BLaER1 (cell line): Measurements from ENCODE around the gene GOLGA7B.

Experiments
- H3K27ac ChIP-seq: shearing (Covaris generic); formaldehyde crosslinking; 2 replicates; pipeline ENCODE4 v1.8.1; 2022
- H3K27me3 ChIP-seq: shearing (Covaris generic); formaldehyde crosslinking; 2 replicates; pipeline ENCODE4 v1.8.1; 2022
- H3K36me3 ChIP-seq: shearing (Covaris generic); formaldehyde crosslinking; 2 replicates; pipeline ENCODE4 v1.8.1; 2022
- H3K4me1 ChIP-seq: shearing (Covaris generic); formaldehyde crosslinking; 2 replicates; pipeline ENCODE4 v1.8.1; 2022
- H3K4me2 ChIP-seq: shearing (Covaris generic); formaldehyde crosslinking; 2 replicates; pipeline ENCODE4 v1.8.1; 2022
- H3K4me3 ChIP-seq: shearing (Covaris generic); formaldehyde crosslinking; 2 replicates; pipeline ENCODE4 v1.8.1; 2022
- H3K9ac ChIP-seq: shearing (Covaris generic); formaldehyde crosslinking; 2 replicates; pipeline ENCODE4 v1.8.1; 2022
- H3K9me3 ChIP-seq: shearing (Covaris generic); formaldehyde crosslinking; 2 replicates; pipeline ENCODE4 v1.8.1; 2022
- H4K20me1 ChIP-seq: shearing (Covaris generic); formaldehyde crosslinking; 2 replicates; pipeline ENCODE4 v1.8.1; 2022
- Cebpa-rat ChIP-seq: shearing (Covaris generic); IDR thresholded peaks from 2 replicates; pipeline ENCODE4 v1.8.1; 2022

The GOLGA7B gene

GRCh38 chr10:97849103-97849686 is 448 bp upstream of the GOLGA7B start:
- Histone ChIP-seq H3K36me3 (no peaks in the 10 kb centered on the region), H3K4me2 (peak overlapping the region; percentile 80), H3K4me1 (peaks cover 32% of the 10 kb centered on the region), H3K4me3 (peak overlapping the region; percentile 65), H3K27me3 (peaks cover 13% of the 10 kb centered on the region), H3K9ac (no peak overlapping the region), H3K9me3 (no peaks in the 10 kb centered on the region), H3K27ac (no peak overlapping the region), H4K20me1 (peaks cover 30% of the 10 kb centered on the region; the same call in 1 of the 2 replicates)
- no peak for TF ChIP-seq Cebpa-rat

GRCh38 chr10:97850446-97850845 is 803 bp downstream of the GOLGA7B start:
- Histone ChIP-seq H3K27ac (no peak overlapping the region), H3K9ac (no peak overlapping the region), H3K4me1 (peaks cover 32% of the 10 kb centered on the region), H3K27me3 (peaks cover 13% of the 10 kb centered on the region), H3K36me3 (no peaks in the 10 kb centered on the region), H3K4me3 (peak overlapping the region; percentile 65), H3K4me2 (peak overlapping the region; percentile 80), H3K9me3 (no peaks in the 10 kb centered on the region), H4K20me1 (peaks cover 30% of the 10 kb centered on the region; the same call in 1 of the 2 replicates)
- no peak for TF ChIP-seq Cebpa-rat

GRCh38 chr10:97851341-97852001 is 1.8 kb downstream of the GOLGA7B start:
- Histone ChIP-seq H3K36me3 (no peaks in the 10 kb centered on the region), H3K4me3 (no peak overlapping the region), H3K27ac (no peak overlapping the region), H3K4me2 (peak overlapping the region; percentile 80), H3K27me3 (peaks cover 13% of the 10 kb centered on the region), H3K9ac (no peak overlapping the region), H4K20me1 (peaks cover 30% of the 10 kb centered on the region; the same call in 1 of the 2 replicates), H3K4me1 (peaks cover 32% of the 10 kb centered on the region), H3K9me3 (no peaks in the 10 kb centered on the region)
- no peak for TF ChIP-seq Cebpa-rat

GRCh38 chr10:97852277-97852676 is 2.6 kb downstream of the GOLGA7B start:
- H3K9ac ChIP-seq: no peak overlapping the region
- no peak overlapping the region for H3K27ac ChIP-seq
- H3K4me3 ChIP-seq: no peak overlapping the region
- H3K4me2 ChIP-seq: no peak overlapping the region
- H3K36me3 ChIP-seq: no peaks in the 10 kb centered on the region
- H3K27me3 ChIP-seq: peaks cover 13% of the 10 kb centered on the region
- peaks cover 32% of the 10 kb centered on the region for H3K4me1 ChIP-seq
- no peaks in the 10 kb centered on the region for H3K9me3 ChIP-seq
- H4K20me1 ChIP-seq: peaks cover 30% of the 10 kb centered on the region; the same call in 1 of the 2 replicates
- TF ChIP-seq Cebpa-rat: no peak

- Histone ChIP-seq H3K36me3 (no peaks in the 10 kb centered on the region), H3K27me3 (peaks cover 13% of the 10 kb centered on the region), H3K4me1 (peaks cover 32% of the 10 kb centered on the region), H3K9me3 (no peaks in the 10 kb centered on the region), H4K20me1 (peaks cover 30% of the 10 kb centered on the region; the same call in 1 of the 2 replicates), H3K27ac (no peak overlapping the region), H3K4me2 (peak overlapping the region; percentile 6; the same call in 1 of the 2 replicates), H3K9ac (no peak overlapping the region), H3K4me3 (no peak overlapping the region)
- no peak for TF ChIP-seq Cebpa-rat
These were observed 3.3 kb downstream of the GOLGA7B start for GRCh38 chr10:97852840-97853405.

GRCh38 chr10:97854743-97855142 is 5.1 kb downstream of the GOLGA7B start:
- Histone ChIP-seq H3K4me2 (no peak overlapping the region), H4K20me1 (peaks cover 19% of the 10 kb centered on the region; the same call in 1 of the 2 replicates), H3K27me3 (peaks cover 13% of the 10 kb centered on the region), H3K9ac (no peak overlapping the region), H3K36me3 (no peaks in the 10 kb centered on the region), H3K4me1 (peaks cover 27% of the 10 kb centered on the region), H3K27ac (no peak overlapping the region), H3K4me3 (no peak overlapping the region), H3K9me3 (no peaks in the 10 kb centered on the region)
- no peak for TF ChIP-seq Cebpa-rat

GRCh38 chr10:97858001-97858439 is 8.4 kb downstream of the GOLGA7B start:
- no peak overlapping the region for H3K9ac ChIP-seq

GRCh38 chr10:97861097-97861750 is 11.6 kb downstream of the GOLGA7B start:
- H3K4me2 ChIP-seq: no peak overlapping the region
- no peaks in the 10 kb centered on the region for H3K4me1 ChIP-seq
- no peak overlapping the region for H3K27ac ChIP-seq

More at GRCh38 chr10:97858001-97858439, 8.4 kb downstream of the GOLGA7B start:
- H3K27ac ChIP-seq: no peak overlapping the region
- peaks cover under 1% of the 10 kb centered on the region; the same call in 1 of the 2 replicates for H3K4me1 ChIP-seq
- peaks cover 5% of the 10 kb centered on the region; the same call in 1 of the 2 replicates for H4K20me1 ChIP-seq
- no peaks in the 10 kb centered on the region for H3K9me3 ChIP-seq
- no peaks in the 10 kb centered on the region for H3K36me3 ChIP-seq
- TF ChIP-seq Cebpa-rat: no peak
- H3K4me2 ChIP-seq: no peak overlapping the region
- no peak overlapping the region for H3K4me3 ChIP-seq
- H3K27me3 ChIP-seq: 0 out of 2 replicates have a peak, but pooled peaks cover 4% of the 10 kb centered on the region

GRCh38 chr10:97861924-97862323 is 12.3 kb downstream of the GOLGA7B start:
- no peak overlapping the region for H3K4me2 ChIP-seq
- H3K4me1 ChIP-seq: no peaks in the 10 kb centered on the region
- H3K9me3 ChIP-seq: no peaks in the 10 kb centered on the region
- no peak for TF ChIP-seq Cebpa-rat
- no peak overlapping the region for H3K9ac ChIP-seq
- H4K20me1 ChIP-seq: peaks cover 5% of the 10 kb centered on the region; the same call in 1 of the 2 replicates
- no peak overlapping the region for H3K4me3 ChIP-seq
- H3K36me3 ChIP-seq: no peaks in the 10 kb centered on the region
- H3K27me3 ChIP-seq: 0 out of 2 replicates have a peak, but pooled peaks cover 4% of the 10 kb centered on the region
- no peak overlapping the region for H3K27ac ChIP-seq

More at GRCh38 chr10:97861097-97861750, 11.6 kb downstream of the GOLGA7B start:
- H4K20me1 ChIP-seq: peaks cover 5% of the 10 kb centered on the region; the same call in 1 of the 2 replicates
- no peak overlapping the region for H3K4me3 ChIP-seq
- TF ChIP-seq Cebpa-rat: no peak
- H3K27me3 ChIP-seq: 0 out of 2 replicates have a peak, but pooled peaks cover 4% of the 10 kb centered on the region
- no peak overlapping the region for H3K9ac ChIP-seq
- H3K9me3 ChIP-seq: no peaks in the 10 kb centered on the region
- no peaks in the 10 kb centered on the region for H3K36me3 ChIP-seq
